HG03469 (cell line): ENCODE data around the gene ALG8.
"Not testable (repeated sequence)": the region's sequence is repeated elsewhere in the genome, so short reads cannot be mapped to it uniquely, and the experiment has no call there.

Source experiments
- ATAC-seq: cut with Tn5 transposase; IDR thresholded peaks from one replicate; pipeline ENCODE4 v1.9.1; 2021; ENCODE audit warnings: mild to moderate bottlenecking, moderate library complexity, moderate number of reproducible peaks; ENCODE audit not compliant: unreplicated experiment

The ALG8 gene

GRCh38 chr11:78100676-78101472 is 38.6 kb downstream of the ALG8 start:
- no peak for ATAC-seq

- no peak for ATAC-seq
These were observed 39.2 kb downstream of the ALG8 start for GRCh38 chr11:78100261-78100660.

- no peak for ATAC-seq
These were observed 39.8 kb downstream of the ALG8 start for GRCh38 chr11:78099666-78100065.

GRCh38 chr11:78097666-78098385 is 41.6 kb downstream of the ALG8 start:
- no peak for ATAC-seq

GRCh38 chr11:78094250-78094649 is 45.2 kb downstream of the ALG8 start:
- no peak for ATAC-seq

GRCh38 chr11:78086521-78087074 is 52.8 kb downstream of the ALG8 start:
- not testable (repeated sequence) for ATAC-seq

DNA sequence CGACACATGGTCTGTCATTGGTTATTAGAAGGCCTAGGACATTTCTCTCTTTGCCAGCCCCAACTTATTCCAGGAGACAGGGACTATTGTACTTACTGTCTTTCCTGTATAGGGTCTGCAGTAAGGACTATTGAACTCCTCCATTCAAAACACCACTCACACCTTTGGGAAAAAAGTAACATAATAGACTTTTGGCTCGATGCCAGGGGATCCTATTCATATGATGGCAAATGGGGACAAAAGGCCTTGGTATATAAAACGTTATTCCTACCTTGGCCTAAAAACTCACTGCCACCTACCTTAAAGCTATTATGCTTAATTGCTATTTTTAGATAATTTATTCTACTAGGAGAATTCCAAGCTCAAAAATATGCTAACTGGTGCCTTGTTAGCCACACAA is 53.5 kb downstream of the ALG8 start:
- ATAC-seq: no peak

GRCh38 chr11:78084506-78084905 is 54.9 kb downstream of the ALG8 start:
- ATAC-seq: not testable (repeated sequence)

DNA sequence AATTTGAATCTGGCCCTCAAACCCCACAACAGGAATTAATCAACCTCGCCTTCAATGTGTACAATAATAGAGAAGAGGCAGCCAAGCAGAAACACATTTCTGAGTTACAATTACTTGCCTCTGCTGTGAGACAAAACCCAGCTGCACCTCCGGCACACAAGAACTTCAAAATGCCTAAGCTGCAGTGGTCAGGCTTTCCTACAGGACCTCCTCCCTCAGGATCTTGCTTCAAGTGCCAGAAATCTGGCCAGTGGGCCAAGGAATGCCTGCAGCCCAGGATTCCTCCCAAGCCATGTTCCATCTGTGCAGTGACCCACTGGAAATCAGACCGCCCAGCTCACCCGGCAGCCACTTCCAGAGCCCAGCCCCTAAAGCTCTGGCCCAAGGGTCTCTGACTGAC is 56.4 kb downstream of the ALG8 start:
- ATAC-seq: no peak

DNA sequence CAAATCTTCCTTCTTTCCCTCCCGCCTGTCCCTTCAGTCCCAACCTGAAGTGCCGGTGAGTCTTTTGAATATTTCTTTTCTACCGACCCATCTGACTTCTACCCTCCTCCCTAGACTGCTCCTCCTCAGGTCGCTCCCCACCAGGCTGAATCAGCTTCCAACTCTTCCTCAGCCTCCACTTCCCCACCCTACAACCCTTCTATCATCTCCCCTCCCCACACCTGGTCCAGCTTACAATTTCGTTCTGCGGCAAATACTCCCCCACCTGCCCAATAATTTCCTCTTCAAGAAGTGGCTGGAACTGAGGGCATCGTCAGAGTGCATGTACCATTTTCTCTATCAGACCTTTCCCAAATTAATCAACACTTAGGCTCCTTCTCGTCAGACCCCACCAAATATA is 57.3 kb downstream of the ALG8 start:
- no peak for ATAC-seq

DNA sequence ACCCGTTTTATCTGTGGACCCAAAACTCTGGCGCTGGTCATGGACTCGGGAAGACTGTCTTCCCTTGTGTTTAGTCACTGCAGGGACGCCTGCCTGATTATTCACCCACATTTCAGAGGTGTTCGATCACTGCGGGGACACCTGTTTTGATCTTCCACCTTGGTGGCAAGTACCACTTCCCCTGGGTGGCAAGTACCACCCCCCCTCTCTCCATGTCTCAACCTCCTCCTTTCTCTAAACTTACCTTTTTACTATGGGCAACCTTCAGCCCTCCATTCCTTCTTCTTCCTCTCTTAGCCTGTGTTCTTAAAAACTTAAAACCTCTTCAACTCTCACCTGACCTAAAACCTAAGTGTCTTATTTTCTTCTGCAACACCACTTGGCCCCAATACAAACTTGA is 57.8 kb downstream of the ALG8 start:
- ATAC-seq: no peak

- ATAC-seq: no peak
These were observed 58.5 kb downstream of the ALG8 start for GRCh38 chr11:78080818-78081495.

- no peak for ATAC-seq
These were observed 59.2 kb downstream of the ALG8 start for GRCh38 chr11:78080084-78080817.

DNA sequence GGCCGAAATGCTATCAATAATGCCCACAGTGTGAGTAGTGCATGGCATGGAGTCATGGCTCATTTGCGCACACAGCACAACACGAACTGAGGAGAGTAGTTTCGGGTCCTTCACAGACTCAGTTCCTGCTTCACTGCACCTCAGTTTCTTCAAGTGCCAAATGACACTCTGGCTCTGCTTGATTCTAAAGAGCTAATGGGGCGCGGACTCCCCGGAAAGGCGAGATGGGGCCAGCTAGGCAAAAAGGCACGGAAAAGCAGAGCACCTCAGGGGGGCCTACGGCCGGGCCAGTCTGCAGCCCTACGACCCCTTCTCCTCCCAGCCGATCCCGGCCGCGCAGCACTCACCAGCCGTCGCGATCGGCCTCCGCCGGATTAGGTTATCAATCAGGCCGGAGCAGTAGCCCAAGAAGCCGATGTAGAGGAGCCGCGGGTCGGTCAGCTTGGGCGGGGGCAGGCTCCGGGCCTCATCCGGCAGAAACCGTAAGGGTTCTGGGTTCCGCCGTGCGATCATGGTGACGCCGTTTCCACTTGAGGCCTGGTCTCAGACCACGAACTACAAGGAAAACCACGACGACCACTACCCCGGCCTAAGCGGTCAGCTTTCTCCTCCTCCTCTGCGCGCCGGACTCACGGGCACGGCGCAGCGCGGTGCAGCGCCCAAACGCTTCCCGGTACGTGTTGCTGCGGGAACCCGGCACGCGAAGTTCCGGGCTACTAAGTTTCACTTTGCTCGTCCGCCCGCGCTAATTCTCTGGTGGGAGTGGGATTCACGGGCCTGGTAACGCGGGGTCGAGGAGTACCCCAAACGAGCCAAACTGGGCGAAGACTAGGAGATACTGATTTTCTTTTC is 60.0 kb downstream of the ALG8 start, which contains the start of gene NDUFC2:
Gene NDUFC2 (minus strand): TSS at position 631 of the 852 bp plus-strand sequence. CDS start 118 bp downstream, at position 513.
- ATAC-seq: peak; percentile 51

GRCh38 chr11:78078218-78079167 is 60.9 kb downstream of the ALG8 start:
- no peak for ATAC-seq

DNA sequence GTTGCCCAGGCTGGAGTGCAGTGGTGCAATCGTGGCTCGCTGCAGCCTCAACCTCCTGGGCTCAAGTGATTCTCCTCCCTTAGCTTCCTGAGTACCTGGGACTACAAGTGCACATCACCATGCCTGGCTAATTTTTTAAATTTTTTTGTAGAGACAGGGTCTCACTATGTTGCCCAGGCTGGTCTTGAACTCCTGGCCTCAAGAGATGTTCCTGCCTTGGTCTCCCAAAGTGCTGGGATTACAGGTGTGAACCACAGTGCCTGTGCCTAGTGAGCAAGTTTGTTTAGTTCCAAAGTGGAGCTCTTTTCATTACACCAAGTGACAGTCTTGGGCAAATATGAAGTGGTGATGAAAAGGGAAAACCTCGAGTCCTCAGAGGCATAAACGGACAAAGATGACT is 61.8 kb downstream of the ALG8 start:
- ATAC-seq: not testable (repeated sequence)

GRCh38 chr11:78076733-78077403 is 62.6 kb downstream of the ALG8 start:
- ATAC-seq: no peak

- ATAC-seq: no peak
These were observed 64.7 kb downstream of the ALG8 start for GRCh38 chr11:78074756-78075155.
